Putamen (tissue), 1 donor: ENCODE results near the gene COMT.
A peak's percentile ranks its signal among the peaks of the same experiment; 100 is the strongest.
"Not testable (repeated sequence)": the region's sequence is repeated elsewhere in the genome, so short reads cannot be mapped to it uniquely, and the experiment has no call there.

Source experiments
- DNase-seq: peaks from one replicate; pipeline ENCODE4 v3.0.0-alpha.2; 2016; ENCODE audit warnings: low spot score

COMT gene

DNA sequence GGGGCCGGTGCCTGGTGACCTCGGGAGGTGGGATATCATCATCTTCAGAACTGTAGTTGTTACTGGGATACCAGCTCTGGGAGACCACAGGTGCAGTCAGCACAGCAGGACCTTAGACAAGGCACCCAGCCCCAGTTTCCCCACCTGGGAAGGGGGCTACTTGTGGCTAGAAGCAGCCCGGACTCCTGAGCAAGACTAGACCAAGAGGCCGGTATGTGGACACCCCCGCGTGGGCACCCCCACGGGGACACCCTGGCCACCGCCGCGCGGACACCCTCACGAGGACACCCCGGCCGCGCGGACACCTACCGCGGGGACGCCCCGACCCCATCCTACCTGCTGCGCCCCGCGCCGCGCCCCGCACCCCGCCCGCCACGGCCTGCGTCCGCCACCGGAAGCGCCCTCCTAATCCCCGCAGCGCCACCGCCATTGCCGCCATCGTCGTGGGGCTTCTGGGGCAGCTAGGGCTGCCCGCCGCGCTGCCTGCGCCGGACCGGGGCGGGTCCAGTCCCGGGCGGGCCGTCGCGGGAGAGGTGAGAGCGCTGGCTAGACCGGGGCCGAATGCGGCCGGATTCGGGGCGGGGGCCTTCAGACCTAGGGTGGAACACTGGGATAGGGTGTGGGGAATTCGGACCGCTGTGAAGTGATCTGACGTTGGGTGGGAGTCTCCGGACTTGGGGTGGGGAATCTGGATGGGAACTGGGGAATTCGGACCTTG is at the start of gene COMT, which contains the start of gene TXNRD2:
COMT (plus strand) TSS at position 408 of the 718 bp plus-strand sequence. CDS start 20,755 bp downstream, outside the sequence.
TXNRD2 (minus strand) TSS at position 454 of the 718 bp plus-strand sequence; CDS start at position 439, 15 bp downstream.
- DNase-seq: peak; percentile 39

GRCh38 chr22:19892257-19892879 is 49.2 kb upstream of the COMT start:
- DNase-seq: peak; percentile 17

GRCh38 chr22:19892925-19893324 is 48.6 kb upstream of the COMT start:
- DNase-seq: no peak

DNA sequence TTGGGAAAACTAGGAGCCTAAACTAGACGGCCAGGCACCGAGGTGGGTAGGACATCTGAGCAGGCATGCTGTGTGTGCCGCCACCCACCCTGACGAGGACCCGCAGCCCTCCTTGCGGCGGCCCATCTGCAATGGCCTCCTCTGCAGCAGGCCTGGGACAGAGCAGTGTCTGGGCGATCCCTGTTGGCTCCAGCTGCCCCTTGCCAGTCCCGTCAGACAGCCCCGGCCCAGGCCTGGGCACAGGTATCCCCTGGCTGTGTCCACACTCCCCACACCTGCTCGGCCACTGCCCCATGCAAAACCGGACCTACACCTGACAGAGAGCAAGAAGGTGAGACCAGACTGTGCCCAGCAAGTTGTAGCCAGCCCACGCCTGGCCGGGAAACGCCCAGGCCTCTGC is 48.2 kb upstream of the COMT start:
- DNase-seq: no peak

GRCh38 chr22:19895160-19895849 is 46.3 kb upstream of the COMT start:
- no peak for DNase-seq

DNA sequence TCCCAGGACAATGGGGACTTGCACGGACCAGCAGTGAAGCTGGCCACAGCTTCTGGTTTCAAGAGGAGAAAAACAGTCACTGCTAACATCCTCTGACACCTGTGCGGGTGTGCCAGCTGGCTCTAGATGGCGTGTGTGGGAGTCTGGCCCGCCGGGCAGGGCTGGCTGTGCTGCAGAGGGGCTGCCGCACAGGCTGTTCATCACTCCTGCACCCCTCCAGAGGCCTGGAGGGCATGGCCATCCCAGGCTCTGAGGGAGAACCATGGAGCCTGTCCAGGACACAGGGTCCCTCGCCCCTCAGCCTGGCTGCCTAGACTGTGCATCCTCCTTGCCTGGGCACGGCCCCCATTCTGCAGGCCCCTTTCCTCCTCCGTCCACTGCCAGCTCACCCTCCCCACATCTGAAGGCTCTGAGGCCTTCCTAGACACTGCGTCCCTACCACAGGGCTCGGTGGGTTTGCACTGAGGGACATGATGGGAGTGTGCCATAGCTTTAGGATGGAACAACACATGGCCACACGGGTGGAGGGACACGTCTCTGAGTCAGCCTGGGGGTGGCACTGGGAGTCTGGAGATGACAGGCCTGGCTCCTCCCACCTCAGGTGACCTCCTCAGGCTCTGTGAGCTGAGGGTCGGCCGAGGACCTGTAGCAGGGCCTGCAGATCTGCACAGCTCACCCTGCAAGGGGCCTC is 44.8 kb upstream of the COMT start:
- no peak for DNase-seq

DNA sequence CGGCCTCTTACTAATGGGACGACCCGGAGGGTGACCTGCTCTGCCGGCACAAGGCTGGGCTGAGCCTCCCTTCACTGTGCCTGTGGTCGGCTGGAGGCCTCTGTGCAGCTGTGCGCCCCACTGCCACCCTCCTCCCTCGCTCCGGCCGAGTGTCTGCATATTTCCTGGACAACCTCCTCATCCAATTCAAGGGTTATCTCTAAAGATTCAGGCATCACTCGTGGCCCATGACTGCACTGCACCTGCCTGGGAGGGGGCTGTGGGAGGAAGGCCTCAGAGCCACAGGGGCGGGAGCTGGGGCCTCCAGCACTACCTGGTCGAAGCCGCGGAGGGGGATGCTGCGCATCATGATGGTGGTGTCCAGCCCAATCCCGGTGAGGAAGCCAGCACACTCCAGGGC is 43.8 kb upstream of the COMT start:
- no peak for DNase-seq

DNA sequence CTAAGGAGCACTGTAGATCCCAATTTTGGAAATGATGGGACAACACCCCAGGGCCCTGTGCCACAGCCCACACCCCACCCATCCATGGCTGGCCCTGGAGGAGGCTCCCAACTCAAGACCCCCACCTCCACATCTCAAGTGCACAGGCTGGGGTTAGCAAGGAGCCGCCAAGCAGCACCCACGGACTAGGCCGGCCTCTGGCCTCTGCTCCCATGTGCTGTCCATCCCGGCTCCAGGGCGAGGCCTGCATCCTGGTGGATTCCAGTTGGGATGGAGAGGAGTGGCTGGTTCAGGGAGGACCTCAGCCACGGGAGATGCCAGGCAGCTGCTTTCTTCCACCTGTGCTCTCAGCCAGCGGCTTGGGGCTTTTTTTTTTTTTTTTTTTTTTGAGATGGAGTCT is 43.4 kb upstream of the COMT start:
- no peak for DNase-seq

DNA sequence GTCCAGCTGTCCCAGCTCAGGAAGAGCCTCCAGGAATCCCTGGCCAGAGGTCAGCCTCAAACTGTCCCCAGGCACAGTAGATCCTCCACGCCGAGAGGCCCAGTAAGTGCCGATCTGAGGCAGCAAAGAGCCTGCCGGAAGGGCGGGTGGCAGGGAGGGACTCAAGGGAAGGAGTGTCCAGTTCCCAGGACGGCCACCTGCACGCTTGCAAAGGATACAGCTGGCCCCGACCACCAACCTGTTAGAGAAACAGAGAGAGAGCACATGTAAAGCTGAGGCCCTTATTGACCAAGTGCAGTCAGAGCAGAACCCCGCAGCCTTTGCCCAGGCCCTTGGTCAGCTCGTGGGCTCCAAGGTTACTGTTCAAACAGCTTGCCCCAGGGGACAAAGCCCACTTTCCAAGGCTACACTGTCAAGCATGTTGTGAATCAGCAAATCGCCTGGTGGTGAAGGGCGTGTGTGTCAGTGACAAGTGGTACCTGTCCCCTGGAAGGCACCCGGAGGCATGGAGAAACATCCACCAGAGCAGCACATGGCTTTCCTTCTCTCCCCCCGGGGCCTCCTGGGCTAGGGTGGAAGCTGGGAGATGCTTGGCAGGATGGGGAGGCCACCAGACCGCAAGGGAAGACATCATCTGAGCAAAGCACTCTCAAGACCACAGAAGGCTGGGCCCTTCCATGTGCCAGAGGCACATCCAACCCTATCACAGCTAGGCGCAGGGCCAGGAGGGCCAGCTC is 42.6 kb upstream of the COMT start:
- no peak for DNase-seq

DNA sequence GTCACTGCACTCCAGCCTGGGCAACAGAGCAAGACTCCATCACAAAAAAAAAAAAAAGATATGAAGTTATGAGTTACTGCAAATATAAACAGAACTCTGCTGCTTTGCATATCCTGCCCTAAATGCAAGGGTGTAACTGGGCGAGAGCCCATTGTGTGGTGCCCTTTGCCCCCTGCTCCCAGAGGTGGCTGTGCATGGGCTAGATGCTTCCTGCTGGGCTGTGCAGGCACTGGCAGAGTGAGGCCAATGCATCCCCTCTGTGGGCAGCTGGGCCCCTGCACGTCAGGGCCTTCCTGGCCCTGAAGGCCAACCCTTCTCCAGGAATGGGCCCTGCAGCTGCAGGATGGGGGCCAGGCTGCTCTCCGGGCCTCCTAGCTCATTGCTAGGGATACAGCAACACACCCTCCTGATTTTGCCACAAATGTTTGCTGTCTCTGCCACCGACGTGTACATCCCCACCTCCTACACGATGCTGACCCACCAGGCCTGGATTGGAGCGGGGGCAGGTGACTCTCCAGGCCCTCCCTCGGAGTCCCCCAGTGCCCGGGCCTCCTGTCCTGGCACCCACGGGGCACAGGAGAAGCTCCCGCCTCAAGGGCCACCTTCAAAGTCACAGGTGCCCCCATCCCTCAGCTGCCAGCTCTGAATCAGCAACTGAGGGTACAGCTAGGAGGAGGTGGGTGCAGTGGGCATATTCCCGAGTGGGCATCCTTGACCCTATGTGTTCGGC is 40.7 kb upstream of the COMT start:
- no peak for DNase-seq

- DNase-seq: no peak
These were observed 39.9 kb upstream of the COMT start for GRCh38 chr22:19901577-19902244.

DNA sequence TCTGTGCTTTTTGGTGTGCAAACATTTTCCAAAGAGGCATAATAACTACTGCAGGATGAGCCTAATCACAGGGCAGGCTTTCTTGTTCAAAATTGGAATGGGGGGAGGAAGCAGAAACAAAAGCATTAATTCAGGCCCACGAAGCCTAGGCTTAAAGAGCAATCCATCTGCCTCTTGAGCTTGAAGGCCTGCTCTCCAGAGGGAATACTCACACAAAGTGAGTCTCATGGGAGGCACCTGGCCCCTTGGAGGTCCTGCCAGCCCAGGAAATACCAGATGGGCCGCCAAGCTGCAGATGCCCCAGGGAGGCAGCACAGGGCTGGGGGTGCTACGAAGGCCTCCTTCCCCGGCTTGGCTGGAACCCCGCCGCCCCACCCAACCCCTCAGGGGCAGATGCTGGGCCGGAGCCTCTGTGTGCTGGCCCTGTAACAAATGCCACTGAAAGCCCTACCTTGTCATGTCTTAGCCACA is 39.3 kb upstream of the COMT start:
- DNase-seq: no peak

- no peak for DNase-seq
These were observed 38.5 kb upstream of the COMT start for GRCh38 chr22:19903031-19903430.

- DNase-seq: no peak
These were observed 38.1 kb upstream of the COMT start for GRCh38 chr22:19903513-19903912.

GRCh38 chr22:19904174-19904856 is 37.3 kb upstream of the COMT start:
- DNase-seq: no peak

DNA sequence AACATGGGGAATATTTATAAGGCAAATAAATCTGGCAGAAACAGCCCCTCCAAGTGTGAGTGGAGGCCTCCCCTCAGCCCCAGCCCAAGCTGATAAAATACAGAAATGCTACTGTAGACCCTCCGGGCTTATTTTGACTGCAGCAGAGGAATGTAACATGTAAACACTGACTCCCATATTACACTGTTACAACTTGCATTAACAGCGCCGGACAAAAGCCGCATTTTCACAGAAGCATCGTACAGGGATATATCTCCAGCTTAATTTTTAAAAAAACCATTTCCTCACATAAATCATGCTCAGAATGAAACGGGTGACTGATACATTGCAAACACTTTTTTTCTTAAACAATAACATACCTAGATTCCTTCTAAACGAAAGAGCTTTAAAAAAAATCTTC is 36.6 kb upstream of the COMT start:
- DNase-seq: no peak

DNA sequence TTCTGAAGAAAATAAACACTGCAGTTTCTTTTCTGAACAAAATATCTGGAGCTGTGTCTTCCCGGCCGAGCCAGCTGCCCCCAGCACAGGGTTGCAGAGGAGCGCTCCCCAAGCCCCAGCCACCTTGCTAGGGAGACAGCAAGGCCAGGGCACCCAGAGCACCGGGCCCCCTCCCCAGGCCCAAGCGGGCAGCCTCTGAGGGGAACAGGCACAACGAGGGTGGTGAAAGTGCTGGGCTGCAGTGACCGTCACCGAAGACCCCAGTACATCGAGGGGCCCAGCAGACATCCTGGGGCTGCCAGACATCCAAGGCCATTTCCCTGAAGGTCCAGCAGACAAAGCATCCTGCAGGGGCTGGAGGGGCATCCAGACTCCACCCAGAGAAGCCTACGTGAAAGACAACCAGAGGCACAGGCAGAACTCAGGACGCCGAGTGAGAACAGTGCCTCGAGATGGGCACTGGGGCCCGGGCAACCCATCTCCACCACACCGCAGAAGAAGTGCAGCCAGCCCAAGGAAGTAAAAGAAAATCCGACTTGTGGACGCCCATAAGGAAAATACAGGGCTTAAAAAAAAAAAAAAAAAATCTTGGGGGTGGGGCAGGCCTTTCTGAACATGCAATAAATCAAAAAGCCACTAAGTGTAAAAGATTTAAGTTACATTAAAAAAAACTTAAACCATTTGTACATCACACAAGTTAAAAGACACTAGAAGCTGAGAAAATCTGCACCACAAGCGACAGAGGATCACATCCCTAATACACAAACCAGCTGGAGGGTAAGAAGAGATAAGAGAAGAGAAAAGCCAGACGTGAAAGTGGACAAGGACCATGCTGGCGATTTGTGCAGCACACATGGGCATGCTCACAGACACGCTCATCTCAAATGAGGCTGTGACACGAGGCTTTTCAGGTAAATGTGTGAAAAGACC is 36.0 kb upstream of the COMT start:
- no peak for DNase-seq

- not testable (repeated sequence) for DNase-seq
These were observed 34.7 kb upstream of the COMT start for GRCh38 chr22:19906864-19907263.

- DNase-seq: not testable (repeated sequence)
These were observed 33.7 kb upstream of the COMT start for GRCh38 chr22:19907902-19908301.
